ENCODE data around the gene PLSCR2.
A peak's percentile ranks its signal among the peaks of the same experiment; 100 is the strongest.
"Not testable (repeated sequence)": the region's sequence is repeated elsewhere in the genome, so short reads cannot be mapped to it uniquely, and the experiment has no call there.

PLSCR2 gene, protein sequence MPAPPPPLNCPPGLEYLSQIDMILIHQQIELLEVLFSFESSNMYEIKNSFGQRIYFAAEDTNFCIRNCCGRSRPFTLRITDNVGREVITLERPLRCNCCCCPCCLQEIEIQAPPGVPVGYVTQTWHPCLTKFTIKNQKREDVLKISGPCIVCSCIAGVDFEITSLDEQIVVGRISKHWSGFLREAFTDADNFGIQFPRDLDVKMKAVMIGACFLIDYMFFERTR

DNA sequence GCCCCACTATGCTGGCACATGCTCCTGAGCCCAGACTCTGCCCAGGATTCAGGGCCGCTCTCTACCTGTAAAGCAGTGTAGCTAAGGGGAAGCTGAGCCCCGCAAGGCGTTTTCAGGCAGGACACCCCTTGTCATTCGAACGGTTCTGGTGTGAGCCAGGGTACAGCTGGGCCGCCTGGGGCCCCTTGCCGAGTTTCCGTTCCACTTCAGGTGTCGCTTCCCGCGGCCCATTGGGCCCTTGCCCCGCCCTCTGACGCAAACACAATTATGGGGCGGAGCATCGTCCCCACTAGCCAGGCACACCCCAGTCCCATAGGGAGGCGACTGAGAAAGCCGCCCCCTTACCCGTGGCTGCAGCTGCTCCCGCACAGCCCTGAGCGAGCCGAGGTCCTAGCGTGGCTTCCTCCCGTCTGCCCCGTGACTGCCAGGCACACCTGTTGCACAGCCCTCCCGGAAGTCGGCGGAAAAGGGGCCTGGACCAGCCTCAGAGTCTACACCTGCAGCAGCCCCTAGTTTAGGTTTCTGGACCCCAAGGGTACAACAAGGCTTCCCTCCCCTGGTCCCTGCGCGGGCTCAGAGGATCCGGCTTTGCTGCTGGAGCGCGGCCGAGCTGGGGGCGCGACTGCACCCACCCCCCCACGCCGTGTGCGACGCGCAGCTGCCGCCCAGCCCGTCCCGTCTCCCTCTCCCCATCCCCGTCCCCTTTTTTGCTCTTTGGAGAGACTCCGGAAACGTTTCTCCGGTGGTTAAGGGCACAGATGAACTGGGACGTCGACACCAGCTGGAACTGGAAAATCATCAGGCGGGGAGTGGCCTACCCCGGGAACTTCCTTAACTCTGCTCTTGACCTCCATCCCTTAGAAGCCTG is at the start of gene PLSCR2:
Gene PLSCR2 (minus strand): TSS at position 412 of the 868 bp plus-strand sequence. CDS start 9,657 bp downstream, outside the sequence.
- DNase-seq: peak; percentile 74

DNA sequence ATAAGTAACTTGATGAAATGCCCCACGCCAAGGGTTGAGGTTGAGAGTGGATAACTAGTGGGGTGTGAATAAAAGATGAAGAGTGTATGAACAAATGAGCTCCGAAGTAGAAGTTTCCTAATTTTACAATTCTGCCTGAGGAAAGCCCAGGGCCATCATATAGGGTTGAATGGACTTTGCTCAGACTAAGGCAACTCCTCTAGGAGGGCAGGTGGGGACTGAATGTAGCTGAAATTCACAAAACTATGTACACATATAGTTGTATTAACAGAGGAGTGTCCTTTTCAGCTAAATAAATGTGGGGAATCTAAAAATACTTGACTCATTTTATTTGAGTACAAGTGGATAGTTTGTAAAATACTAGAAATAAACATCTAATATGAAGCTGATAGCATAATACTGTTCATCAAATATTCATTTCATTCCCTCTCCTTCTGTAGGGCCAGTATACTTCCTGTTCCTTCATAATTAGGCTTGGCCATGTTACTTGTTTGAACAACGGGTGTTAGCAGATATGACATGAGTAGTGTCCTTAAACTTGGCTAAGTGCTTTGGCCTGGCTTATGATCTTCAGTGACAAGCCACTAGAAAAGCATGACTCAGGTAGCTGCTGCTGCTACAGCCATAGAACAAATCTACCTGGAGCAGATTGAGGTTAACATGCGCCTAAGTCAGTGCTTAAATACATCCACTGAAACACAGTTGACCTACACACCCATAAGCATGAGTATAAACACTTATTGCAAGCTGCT is 48.5 kb upstream of the PLSCR2 start:
- DNase-seq: no peak

DNA sequence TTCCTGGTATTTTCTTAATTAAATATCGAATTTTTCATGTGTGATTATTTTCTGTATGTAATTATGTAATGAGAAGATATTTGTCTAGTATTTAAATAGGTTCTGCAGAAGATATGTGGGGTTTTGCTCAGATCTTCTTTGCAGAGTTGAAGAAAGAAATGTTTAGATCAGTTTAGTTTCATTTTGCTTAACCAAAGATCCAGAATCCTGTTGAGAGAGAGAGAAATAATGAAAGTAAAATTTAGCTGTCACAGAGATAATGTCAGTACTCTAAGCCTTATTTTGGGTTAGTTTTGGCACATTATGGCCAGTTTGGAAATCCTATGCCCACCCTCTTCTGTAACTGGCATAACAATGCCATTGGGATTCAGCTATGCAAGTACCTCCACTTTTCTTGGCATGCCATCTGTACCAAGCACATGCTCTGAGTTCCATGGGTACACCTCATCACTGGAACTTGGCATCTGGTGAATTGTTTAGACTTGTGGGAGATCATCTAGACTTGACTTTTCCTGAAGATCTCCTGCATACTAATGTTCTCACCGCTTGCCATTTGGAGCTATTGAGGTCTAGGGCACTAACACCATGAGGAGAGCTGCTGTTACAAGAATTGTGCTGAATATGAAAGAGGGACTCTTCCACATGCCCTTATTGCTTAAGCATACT is 44.2 kb upstream of the PLSCR2 start:
- DNase-seq: no peak

DNA sequence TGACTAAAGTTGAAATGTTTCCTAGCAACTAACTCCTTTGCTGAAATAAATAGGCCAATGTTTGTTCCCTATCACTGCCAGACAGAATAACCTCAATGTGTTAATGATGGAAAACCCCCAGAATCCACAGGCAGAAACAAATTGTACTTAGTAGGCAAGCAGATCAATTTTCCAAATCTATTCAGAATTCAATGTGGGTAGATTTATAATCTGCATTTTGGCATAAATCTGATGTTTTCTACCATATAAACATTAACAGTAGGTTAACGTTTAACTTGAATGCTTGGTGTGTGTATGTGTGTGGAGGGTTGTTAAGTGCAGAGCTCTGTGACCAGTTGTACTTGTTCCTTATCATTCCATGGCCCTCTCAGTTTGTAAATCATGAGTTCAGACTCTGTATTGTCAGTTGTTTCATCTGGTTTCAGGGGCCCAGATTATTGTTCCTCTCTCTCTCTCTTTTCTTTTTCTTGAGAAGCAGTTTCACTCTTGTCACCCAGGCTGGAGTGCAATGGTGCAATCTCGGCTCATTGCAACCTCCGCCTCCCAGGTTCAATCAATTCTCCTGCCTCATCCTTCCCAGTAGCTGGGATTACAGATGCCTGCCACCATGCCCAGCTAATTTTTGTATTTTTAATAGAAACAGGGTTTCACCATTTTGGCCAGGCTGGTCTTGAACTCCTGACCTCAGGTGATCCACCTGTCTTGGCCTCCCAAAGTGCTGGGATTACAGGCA is 42.2 kb upstream of the PLSCR2 start:
- DNase-seq: no peak

GRCh38 chr3:146507331-146508120 is 38.2 kb upstream of the PLSCR2 start:
- DNase-seq: no peak

DNA sequence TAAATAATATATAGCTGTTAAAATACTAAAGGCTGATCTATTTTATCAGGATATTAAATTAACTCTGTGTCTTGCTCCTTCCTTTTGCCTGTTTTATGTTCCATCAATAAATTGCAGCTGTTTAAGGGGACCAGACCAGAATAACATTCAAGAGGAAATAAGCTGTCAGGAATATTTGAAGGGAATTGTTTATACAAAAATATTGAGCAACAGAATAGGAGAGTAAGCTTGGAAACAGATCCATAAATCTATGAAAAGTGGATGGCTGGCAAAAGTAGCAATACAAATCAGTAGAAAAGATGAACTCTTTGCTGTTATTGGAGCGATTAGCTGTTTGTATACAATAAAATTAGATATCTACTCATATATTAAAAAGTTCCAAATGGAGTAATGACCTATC is 36.2 kb upstream of the PLSCR2 start:
- DNase-seq: no peak

DNA sequence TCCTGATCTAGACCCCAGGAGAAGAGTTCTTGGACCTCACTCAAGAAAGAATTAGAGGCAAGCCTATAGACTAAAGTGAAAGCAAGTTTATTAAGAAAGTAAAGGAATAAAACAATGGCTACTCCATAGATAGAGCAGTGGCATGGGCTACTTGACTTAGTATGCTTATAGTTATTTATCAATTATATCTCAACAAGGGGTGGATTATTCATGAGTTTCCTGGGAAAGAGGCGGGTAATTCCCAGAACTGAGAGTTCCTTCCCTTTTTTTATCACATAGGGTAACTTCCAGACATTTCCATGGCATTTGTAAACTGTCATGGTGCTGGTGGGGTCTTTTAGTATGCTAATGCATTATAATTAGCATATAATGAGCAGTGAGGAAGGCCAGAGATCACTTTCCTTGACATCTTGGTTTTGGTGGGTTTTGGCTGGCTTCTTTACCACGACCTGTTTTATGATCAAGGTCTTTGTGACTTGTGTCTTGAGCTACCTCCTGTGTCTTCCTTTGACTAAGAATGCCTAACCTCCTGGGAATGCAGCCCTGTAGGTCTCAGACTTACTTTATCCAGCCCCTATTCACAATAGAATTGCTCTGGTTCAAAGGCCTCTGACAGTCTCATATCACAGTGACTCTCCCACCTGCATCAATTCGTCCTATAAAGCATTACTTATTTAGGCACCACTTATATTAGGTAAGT is 35.3 kb upstream of the PLSCR2 start:
- DNase-seq: peak; percentile 19

DNA sequence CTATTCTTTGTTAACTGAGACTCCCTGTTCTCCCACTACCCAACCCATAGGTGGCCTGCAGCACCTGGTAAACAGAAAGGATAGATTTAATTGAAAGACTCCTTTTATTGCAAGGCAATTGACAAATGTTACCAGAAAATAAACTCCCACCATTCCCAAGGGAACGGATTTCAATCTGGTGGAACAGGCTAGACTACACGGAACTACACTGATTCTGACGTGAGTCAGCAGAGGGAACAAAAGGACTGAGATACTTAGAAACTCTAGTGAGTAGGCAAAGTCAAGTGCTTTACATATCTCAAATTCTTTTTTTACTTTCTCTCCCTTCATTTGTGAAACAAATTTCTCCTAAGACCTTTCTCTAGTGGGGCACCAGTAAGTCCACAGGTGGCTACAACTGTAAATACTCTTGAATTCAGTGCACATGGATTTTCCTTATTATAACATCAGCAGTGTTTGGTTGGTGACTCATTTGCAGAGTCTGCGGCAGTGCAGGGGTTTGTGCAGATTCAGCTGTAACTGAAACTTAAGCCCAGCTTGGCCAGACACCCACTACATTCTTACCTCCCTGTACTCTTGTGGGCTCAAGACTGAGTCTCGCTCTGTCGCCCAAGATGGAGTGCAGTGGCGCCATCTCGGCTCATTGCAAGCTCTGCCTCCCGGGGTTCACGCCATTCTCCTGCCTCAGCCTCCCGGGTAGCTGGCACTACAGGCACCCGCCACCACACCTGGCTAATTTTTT is 34.3 kb upstream of the PLSCR2 start:
- no peak for DNase-seq

DNA sequence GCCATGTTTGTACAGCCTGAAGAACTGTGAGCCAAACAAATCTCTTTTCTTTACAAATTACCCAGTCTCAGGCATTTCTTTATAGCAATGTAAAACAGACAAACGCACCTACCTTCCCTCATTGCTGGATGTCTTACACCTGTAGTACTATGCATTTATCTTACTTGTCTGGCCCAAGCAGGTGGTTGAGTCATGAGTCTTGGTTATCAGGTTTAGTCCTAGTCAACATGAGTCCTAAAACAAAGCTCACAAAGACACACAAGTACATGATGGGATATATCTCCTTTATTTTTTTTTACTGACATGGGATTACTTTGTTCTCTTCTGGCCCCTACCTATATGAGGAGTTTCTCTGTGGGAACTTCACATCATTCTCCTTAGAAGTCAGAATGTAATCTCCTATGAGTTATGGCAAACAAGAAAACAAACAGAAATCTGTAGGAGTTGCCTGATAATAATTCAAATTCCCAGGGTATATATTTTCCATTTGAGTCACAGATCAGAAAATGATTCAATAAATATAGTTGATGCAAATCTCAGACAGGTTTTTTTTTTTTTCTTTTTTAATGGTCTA is 33.6 kb upstream of the PLSCR2 start:
- DNase-seq: no peak

GRCh38 chr3:146501752-146502151 is 32.4 kb upstream of the PLSCR2 start:
- no peak for DNase-seq

- DNase-seq: no peak
Observed at GRCh38 chr3:146499701-146500100, 30.3 kb upstream of the PLSCR2 start.

DNA sequence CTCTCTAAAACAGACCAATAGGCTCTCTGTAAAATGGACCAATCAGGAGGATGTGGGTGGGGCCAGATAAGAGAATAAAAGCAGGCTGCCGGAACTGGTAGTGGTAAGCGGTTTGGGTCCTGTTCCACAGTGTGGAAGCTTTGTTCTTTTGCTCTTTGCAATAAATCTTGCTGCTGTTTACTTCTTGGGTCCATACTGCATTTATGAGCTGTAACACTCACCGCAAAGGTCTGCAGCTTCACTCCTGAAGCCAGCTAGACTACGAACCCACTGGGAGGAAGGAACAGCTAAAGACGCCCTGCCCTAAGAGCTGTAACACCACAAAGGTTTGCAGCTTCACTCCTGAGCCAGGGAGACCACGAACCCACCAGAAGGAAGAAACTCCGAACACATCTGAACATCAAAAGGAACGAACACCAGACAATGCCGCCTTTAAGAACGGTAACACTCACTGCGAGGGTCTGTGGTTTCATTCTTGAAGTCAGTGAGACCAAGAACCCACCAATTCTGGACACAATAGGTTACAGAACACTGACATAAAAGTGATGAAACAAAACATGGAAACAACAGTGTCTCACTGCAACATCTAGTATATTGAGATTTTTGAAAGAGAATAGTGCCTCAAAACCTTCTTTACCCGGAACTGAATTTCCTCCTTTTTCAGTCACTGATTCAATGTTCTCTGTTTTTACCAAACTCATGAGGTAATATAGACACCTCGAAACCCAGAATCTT is 28.8 kb upstream of the PLSCR2 start:
- DNase-seq: no peak

DNA sequence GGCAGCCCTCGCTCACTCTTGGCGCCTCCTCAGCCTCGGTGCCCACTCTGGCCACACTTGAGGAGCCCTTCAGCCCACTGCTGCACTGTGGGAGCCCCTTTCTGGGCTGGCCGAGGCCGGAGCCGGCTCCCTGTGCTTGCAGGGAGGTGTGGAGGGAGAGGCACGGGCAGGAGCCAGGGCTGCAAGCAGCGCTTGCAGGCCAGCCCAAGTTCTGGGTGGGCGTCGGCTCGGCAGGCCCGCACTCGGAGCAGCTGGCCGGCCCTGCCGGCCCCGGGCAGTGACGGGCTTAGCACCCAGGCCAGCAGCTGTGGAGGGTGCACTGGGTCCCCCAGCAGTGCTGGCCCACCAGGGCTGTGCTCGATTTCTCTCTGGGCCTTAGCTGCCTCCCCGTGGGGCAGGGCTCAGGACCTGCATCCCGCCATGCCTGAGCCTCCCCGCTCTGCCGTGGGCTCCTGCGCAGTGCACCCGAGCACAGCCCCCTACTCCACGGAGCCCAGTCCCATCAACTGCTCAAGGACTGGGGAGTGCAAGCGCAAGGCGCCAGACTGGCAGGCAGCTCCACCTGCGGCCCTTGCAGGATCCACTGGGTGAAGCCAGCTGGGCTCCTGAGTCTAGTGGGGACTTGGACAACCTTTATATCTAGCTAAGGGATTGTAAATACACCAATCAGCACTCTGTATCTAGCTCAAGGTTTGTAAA is 27.9 kb upstream of the PLSCR2 start:
- DNase-seq: not testable (repeated sequence)

DNA sequence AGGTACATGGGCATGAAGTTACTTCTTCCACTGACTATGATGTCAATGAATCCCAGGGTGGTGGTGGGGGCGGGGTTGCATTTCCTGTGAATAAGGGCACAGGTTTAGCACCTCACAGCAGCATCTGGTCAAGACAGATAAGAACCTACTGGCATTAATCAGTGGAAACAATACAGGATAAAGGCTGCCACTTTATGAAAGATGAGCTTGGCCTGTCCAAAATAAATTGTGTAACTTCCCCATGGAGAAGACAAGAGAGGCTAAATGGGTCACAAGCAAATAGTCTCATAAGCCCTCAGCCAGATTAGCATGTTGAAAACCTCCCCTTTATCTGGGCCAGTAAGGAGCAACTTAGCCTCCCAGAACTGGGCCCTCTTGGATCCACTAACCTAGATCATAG is 27.4 kb upstream of the PLSCR2 start:
- DNase-seq: peak; percentile 84

- no peak for DNase-seq
Observed at GRCh38 chr3:146496251-146496650, 26.9 kb upstream of the PLSCR2 start.

GRCh38 chr3:146493761-146494160 is 24.4 kb upstream of the PLSCR2 start:
- no peak for DNase-seq

DNA sequence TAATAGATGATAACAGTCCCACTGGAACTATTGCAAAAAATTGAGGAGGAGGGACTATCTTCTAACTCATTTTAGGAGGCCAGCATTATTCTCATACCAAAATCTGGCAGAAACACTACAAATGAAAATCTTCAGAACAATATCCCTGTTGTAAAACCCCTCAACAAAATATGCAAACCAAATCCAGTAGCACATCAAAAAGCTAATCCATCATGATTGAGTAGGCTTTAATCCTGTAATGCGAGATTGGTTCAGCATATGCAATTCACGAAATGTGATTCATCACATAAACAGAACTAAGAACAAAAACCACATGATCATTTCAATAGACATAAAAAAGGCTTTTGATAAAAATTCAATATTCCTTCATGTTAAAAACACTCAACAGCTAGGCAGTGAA is 23.9 kb upstream of the PLSCR2 start:
- no peak for DNase-seq

DNA sequence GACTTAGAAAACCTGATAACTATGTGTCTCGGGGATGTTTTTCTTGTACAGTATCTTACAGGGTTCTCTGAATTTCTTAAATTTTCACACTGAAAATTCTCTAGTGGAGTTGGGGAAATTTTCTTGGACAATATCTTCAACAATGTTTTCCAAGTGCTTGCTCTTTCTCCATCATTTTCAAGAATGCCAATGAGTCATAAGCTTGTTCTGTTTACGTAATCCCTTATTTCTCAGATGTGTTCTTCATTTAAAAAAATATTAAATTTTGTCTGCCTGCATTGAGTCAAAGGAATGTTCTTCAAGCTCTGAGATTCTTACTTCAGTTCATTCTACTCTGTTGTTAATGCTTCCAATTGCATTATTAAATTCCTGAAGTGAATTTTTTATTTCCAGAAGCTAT is 21.9 kb upstream of the PLSCR2 start:
- DNase-seq: no peak

Data from hematopoietic multipotent progenitor cell treated with erythropoietin and hydrocortisone succinate and interleukin-3 and kit ligand, for 4 days (in vitro differentiated cells).